ENCODE results near the gene DMWD. TPM values are rescaled to one million over a fixed set of nuclear protein-coding genes. Genes with fewer than 3 reads are reported as not detected.

The DMWD gene
- total and polyA plus RNA-seq, 7 donors, result 13.2 to 59.5 (median 26.0) TPM

GRCh38 chr19:45766869-45767346 lies 25.7 kb downstream of the DMWD start:
- WGBS, 2 donors, result 17 to 57% methylated on average over 24 of the region's 24 CpGs

GRCh38 chr19:45766296-45766868 lies 26.3 kb downstream of the DMWD start:
- WGBS, 2 donors, result 55 to 72% methylated on average over 17 of the region's 17 CpGs
- intact Hi-C loops (cut with DNase I), result loop anchor here (2.0 kb wide), 2 partner anchors 50 to 74 kb away; partner anchors contain the start of gene QPCTL
- no peak for TF ChIP-seq EP300 (IDR thresholded peaks at IDR 0.05)
- TF ChIP-seq POLR2AphosphoS5 (IDR thresholded peaks at IDR 0.05), result no peak
- TF ChIP-seq CTCF (IDR thresholded peaks at IDR 0.05), result no peak
- no peak for TF ChIP-seq POLR2A (IDR thresholded peaks at IDR 0.05)
- H3K36me3 ChIP-seq, result peaks cover 0 to 4% (median 1%) of the 10 kb centered on the region in 4 donors
- H3K4me3 ChIP-seq, result peak overlapping the region; percentile 64 to 93 (median 84)
- peak; percentile 71 for DNase-seq
- H3K9me3 ChIP-seq, result no peaks in the 10 kb centered on the region
- H3K27me3 ChIP-seq, result no peaks in the 10 kb centered on the region
- peak overlapping the region; percentile 89 to 99 (median 98) for H3K27ac ChIP-seq
- peaks cover 3 to 65% (median 48%) of the 10 kb centered on the region in 4 donors for H3K4me1 ChIP-seq

More at GRCh38 chr19:45766869-45767346, 25.7 kb downstream of the DMWD start:
- peak; percentile 78 for DNase-seq
- peak overlapping the region; percentile 89 to 99 (median 98) for H3K27ac ChIP-seq
- TF ChIP-seq CTCF (IDR thresholded peaks at IDR 0.05), result no peak
- TF ChIP-seq EP300 (IDR thresholded peaks at IDR 0.05), result no peak
- TF ChIP-seq POLR2AphosphoS5 (IDR thresholded peaks at IDR 0.05), result no peak
- no peak for TF ChIP-seq POLR2A (IDR thresholded peaks at IDR 0.05)
- intact Hi-C loops (cut with DNase I), result loop anchor here (2.0 kb wide), 2 partner anchors 50 to 74 kb away; partner anchors contain the start of gene QPCTL
- H3K4me1 ChIP-seq, result peaks cover 3 to 68% (median 52%) of the 10 kb centered on the region in 4 donors
- H3K9me3 ChIP-seq, result no peaks in the 10 kb centered on the region
- peaks cover 0 to 10% (median 4%) of the 10 kb centered on the region in 4 donors for H3K36me3 ChIP-seq
- H3K4me3 ChIP-seq, result peak overlapping the region; percentile 64 to 93 (median 84)
- H3K27me3 ChIP-seq, result no peaks in the 10 kb centered on the region

- intact Hi-C loops (cut with DNase I), result loop anchor here (2.0 kb wide), 2 partner anchors 49 to 73 kb away; partner anchors contain the start of gene QPCTL
- 79 to 80% methylated on average over 23 of the region's 23 CpGs for WGBS, 2 donors
- Histone ChIP-seq H3K9me3 (no peaks in the 10 kb centered on the region), H3K4me3 (peak overlapping the region in 3 of 4 donors; percentile 80 to 93 (median 89)), H3K27me3 (no peaks in the 10 kb centered on the region), H3K36me3 (no peaks in the 10 kb centered on the region), H3K27ac (peak overlapping the region; percentile 89 to 99 (median 98)), H3K4me1 (peaks cover 3 to 60% (median 42%) of the 10 kb centered on the region in 4 donors)
- TF ChIP-seq CTCF (IDR thresholded peaks at IDR 0.05), result no peak
- DNase-seq, result peak; percentile 72
Measured at GRCh38 chr19:45765702-45766295, 26.8 kb downstream of the DMWD start.

GRCh38 chr19:45764945-45765701 lies 27.5 kb downstream of the DMWD start:
- Histone ChIP-seq H3K36me3 (no peaks in the 10 kb centered on the region), H3K9me3 (no peaks in the 10 kb centered on the region), H3K4me1 (peaks cover 3 to 54% (median 41%) of the 10 kb centered on the region in 4 donors), H3K27me3 (no peaks in the 10 kb centered on the region), H3K27ac (peak overlapping the region; percentile 89 to 99 (median 98)), H3K4me3 (no peak overlapping the region)
- peak; percentile 68 for DNase-seq
- intact Hi-C loops (cut with DNase I), result no loop called here
- no peak for TF ChIP-seq CTCF (IDR thresholded peaks at IDR 0.05)
- peak in 1 of 4 donors; percentile 26 for TF ChIP-seq POLR2AphosphoS5 (IDR thresholded peaks at IDR 0.05)
- WGBS, 2 donors, result 61 to 80% methylated on average over 21 of the region's 21 CpGs

Measured in sigmoid colon (tissue), 7 donors.